Activated naive CD8-positive, alpha-beta T cell treated with anti-CD3 and anti-CD28 coated beads, Interleukin-2, amount 10 ng/mL, durations not matched to agents 7 days and 5 days (primary cell): ENCODE data around the gene ERMAP. TPM values are rescaled to one million over a fixed set of nuclear protein-coding genes. Genes with fewer than 3 reads are reported as not detected.
A peak's percentile ranks its signal among the peaks of the same experiment; 100 is the strongest.

Experiments
- ATAC-seq: fragments of 150-1000 bp; cut with Tn5 transposase; one replicate; pipeline ENCODE4 v1.10.0; 2021; ENCODE audit warnings: low read depth, moderate library complexity
- POLR2A ChIA-PET: fragments of 350-600 bp; sonication (Branson Sonifier 250); formaldehyde crosslinking; loops from one replicate; lab custom pipeline; 2021; ENCODE audit warnings: antibody characterized with exemption; lab: Charles Lee
- DNase-seq: peaks from one replicate; pipeline ENCODE4 v3.0.0; 2021
- H3K27ac Mint-ChIP-seq: one replicate; pipeline ENCODE4 v1.8.0; 2022; ENCODE audit warnings: mild to moderate bottlenecking, mixed read lengths
- H3K27me3 Mint-ChIP-seq: one replicate; pipeline ENCODE4 v1.8.0; 2022; ENCODE audit warnings: mild to moderate bottlenecking, moderate library complexity, mixed read lengths
- H3K36me3 Mint-ChIP-seq: one replicate; pipeline ENCODE4 v1.8.0; 2021; ENCODE audit warnings: mild to moderate bottlenecking, mixed read lengths
- H3K4me1 Mint-ChIP-seq: one replicate; pipeline ENCODE4 v1.8.0; 2021; ENCODE audit warnings: mixed read lengths
- H3K4me3 Mint-ChIP-seq: one replicate; pipeline ENCODE4 v1.8.0; 2022; ENCODE audit warnings: mild to moderate bottlenecking, moderate library complexity, mixed read lengths
- H3K9me3 Mint-ChIP-seq: one replicate; pipeline ENCODE4 v1.8.0; 2021; ENCODE audit warnings: mixed read lengths
- total RNA-seq, 2 experiments: library from RNA; stranded (reverse); gene quantifications; one replicate each; pipeline ENCODE4 v1.2.3, GENCODE V29; 2021

Gene ERMAP, protein sequence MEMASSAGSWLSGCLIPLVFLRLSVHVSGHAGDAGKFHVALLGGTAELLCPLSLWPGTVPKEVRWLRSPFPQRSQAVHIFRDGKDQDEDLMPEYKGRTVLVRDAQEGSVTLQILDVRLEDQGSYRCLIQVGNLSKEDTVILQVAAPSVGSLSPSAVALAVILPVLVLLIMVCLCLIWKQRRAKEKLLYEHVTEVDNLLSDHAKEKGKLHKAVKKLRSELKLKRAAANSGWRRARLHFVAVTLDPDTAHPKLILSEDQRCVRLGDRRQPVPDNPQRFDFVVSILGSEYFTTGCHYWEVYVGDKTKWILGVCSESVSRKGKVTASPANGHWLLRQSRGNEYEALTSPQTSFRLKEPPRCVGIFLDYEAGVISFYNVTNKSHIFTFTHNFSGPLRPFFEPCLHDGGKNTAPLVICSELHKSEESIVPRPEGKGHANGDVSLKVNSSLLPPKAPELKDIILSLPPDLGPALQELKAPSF
- total RNA-seq, result 1 to 10 TPM; 3.9 to 5.0 TPM

GRCh38 chr1:42816585-42817439, at the start of gene ERMAP, which contains the start of gene SVBP:
Gene ERMAP (plus strand): TSS chr1:42817122. CDS start chr1:42830449, 13,327 bp downstream.
Gene SVBP (minus strand): TSS chr1:42817397. CDS start chr1:42816544, 853 bp downstream.
- H3K9me3 Mint-ChIP-seq, result no peaks in the 10 kb centered on the region
- H3K36me3 Mint-ChIP-seq, result peaks cover 7% of the 10 kb centered on the region
- DNase-seq (peak; percentile 99), ATAC-seq (peak; percentile 87)
- peaks cover 20% of the 10 kb centered on the region for H3K4me1 Mint-ChIP-seq
- H3K27me3 Mint-ChIP-seq, result peaks cover 2% of the 10 kb centered on the region
- peak within 1 kb of the TSS; percentile 87 for H3K27ac Mint-ChIP-seq
- POLR2A ChIA-PET, result interaction anchor here (0.9 to 3.8 kb wide), 8 partner anchors 9 to 50 kb away, joined by 3 to 30 read pairs (median 3); partner anchors contain the start of genes C1orf50, P3H1 and ZNF691
- peak within 1 kb of the TSS; percentile 86 for H3K4me3 Mint-ChIP-seq

DNA sequence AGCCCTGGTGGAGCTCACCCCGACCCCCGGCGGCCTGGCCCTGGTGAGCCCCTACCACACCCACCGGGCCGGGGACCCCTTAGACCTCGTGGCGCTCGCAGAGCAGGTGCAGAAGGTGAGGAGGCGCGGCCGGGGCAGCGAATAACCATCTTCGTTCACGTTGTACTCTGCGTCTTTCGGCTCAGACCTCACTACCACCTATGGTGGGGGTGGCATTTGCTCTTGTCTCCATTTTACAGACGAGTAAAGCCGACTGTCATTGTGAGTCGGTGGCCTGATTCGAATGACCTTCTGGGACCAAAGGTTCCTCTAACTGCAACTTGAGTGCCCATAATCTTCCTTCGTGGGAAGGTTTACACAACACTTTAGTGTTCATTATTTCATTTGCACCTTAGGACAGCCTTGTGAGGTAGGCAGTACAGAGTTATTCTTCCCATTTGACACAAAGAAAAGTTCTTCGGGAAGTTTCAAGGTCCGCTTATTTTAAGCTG, 49.4 kb upstream of the ERMAP start:
- DNase-seq (no peak), ATAC-seq (no peak)
- Mint-ChIP-seq H3K4me3 (no peak overlapping the region), H3K27ac (peak overlapping the region; percentile 95), H3K27me3 (no peaks in the 10 kb centered on the region), H3K4me1 (peaks cover 23% of the 10 kb centered on the region), H3K36me3 (peaks cover 17% of the 10 kb centered on the region), H3K9me3 (no peaks in the 10 kb centered on the region)
- POLR2A ChIA-PET, result interaction anchor here (0.7 to 3.7 kb wide), 37 partner anchors 10 to 1788 kb away, joined by 3 to 37 read pairs (median 4); partner anchors contain the start of genes CFAP57, CTPS1, EBNA1BP2 and ERMAP

DNA sequence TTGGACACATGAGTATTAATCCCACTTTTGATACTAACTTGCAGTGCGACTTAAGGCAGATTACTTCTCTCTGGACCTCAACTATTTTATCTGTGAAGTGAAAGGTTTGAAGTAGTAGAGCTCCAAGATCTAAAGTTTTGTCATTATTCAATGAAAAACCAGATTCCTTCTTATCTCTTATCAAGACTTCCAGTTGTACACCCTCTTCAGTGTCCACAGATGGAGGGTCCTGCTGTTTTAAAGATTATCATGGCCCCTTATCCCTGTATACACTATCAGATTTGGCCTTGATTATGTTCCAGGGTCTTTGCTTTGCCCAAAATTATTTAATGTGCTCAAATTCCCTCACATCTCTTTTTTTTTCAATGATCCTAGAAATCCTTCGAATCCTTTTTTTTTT, 48.8 kb upstream of the ERMAP start:
- no peaks in the 10 kb centered on the region for H3K9me3 Mint-ChIP-seq
- no peak overlapping the region for H3K4me3 Mint-ChIP-seq

DNA sequence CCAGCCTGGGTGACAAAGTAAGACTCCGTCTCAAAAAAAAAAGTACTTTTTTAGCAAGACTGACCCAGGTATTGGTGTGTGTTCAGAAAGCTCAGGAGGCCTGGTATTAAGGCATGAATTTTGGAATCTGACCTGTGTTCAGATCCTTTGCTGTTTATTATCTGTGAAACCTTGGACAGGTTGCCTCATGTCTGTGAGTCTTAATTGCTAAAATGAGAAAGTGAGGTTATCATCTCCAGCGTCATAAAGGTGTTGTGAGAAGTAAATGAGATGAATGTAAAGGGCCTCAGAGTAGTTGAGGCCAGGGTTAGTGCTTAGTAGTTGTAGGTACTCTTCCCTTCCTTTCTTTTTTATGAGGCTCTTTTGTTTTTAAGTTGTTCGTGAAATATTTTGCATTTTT, 47.1 kb upstream of the ERMAP start:
- Mint-ChIP-seq H3K36me3 (peaks cover 20% of the 10 kb centered on the region), H3K9me3 (no peaks in the 10 kb centered on the region), H3K4me1 (peaks cover 22% of the 10 kb centered on the region), H3K27me3 (no peaks in the 10 kb centered on the region), H3K4me3 (no peak overlapping the region), H3K27ac (no peak overlapping the region)
- no peak for DNase-seq
- POLR2A ChIA-PET, result interaction anchor here (1.4 kb wide), 1 partner anchor 155 kb away, joined by 3 read pairs; no protein-coding TSS in a partner anchor
- no peak for ATAC-seq

More for the DNA sequence above, 48.8 kb upstream of the ERMAP start:
- DNase-seq, result no peak
- Mint-ChIP-seq H3K27me3 (no peaks in the 10 kb centered on the region), H3K27ac (no peak overlapping the region), H3K36me3 (peaks cover 17% of the 10 kb centered on the region), H3K4me1 (peaks cover 22% of the 10 kb centered on the region)
- ATAC-seq, result no peak
- POLR2A ChIA-PET, result interaction anchor here (1.2 to 3.7 kb wide), 5 partner anchors 10 to 156 kb away, joined by 3 to 37 read pairs (median 34); partner anchors contain the start of genes TMEM269, YBX1 and ZNF691

GRCh38 chr1:42773420-42773819, 43.5 kb upstream of the ERMAP start:
- Mint-ChIP-seq H3K9me3 (no peaks in the 10 kb centered on the region), H3K36me3 (peaks cover 33% of the 10 kb centered on the region), H3K27me3 (no peaks in the 10 kb centered on the region), H3K4me3 (no peak overlapping the region), H3K4me1 (peaks cover 19% of the 10 kb centered on the region), H3K27ac (no peak overlapping the region)
- ATAC-seq (no peak), DNase-seq (no peak)
- POLR2A ChIA-PET, result no interaction called here

DNA sequence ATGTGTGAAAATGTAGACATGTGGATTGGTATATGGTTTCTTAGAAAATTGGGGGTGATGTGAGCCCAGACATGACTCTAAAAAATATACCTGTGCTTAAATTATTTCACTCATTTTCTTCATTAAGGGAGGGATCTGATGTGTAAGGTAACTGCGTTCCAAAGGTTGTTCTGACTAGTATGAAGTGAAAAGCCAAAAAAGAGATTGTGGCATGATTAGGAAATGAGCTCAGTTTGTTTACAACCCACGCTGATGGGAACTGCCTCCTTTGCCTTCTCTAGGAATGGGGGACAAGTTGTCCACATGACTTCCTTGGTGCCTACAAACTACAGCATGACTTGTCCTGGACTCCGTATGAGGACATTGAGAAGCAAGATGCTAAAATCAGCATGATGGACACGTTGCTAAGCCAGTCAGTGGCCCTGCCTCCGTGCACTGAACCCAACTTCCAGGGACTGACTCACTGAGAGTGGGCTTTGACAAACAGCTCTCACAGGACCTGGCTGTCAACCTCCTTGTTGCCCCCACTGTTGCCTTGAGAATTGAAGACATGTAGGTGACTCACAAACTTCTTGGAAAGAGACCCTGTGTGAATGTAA, 41.9 kb upstream of the ERMAP start:
- peaks cover 27% of the 10 kb centered on the region for H3K36me3 Mint-ChIP-seq

GRCh38 chr1:42776502-42776901, 40.4 kb upstream of the ERMAP start:
- no peak for ATAC-seq
- POLR2A ChIA-PET, result interaction anchor here (0.6 to 5.2 kb wide), 2 partner anchors 9 to 572 kb away, joined by 3 to 37 read pairs; partner anchors contain the start of genes C1orf50 and P3H1
- H3K27ac Mint-ChIP-seq, result no peak overlapping the region
- peaks cover 28% of the 10 kb centered on the region for H3K36me3 Mint-ChIP-seq
- H3K9me3 Mint-ChIP-seq, result no peaks in the 10 kb centered on the region
- no peak for DNase-seq
- H3K4me3 Mint-ChIP-seq, result no peak overlapping the region
- peaks cover 20% of the 10 kb centered on the region for H3K4me1 Mint-ChIP-seq
- no peaks in the 10 kb centered on the region for H3K27me3 Mint-ChIP-seq

More for the DNA sequence above, 41.9 kb upstream of the ERMAP start:
- no peak overlapping the region for H3K4me3 Mint-ChIP-seq
- H3K9me3 Mint-ChIP-seq, result no peaks in the 10 kb centered on the region
- H3K4me1 Mint-ChIP-seq, result peaks cover 25% of the 10 kb centered on the region
- H3K27ac Mint-ChIP-seq, result no peak overlapping the region
- no peaks in the 10 kb centered on the region for H3K27me3 Mint-ChIP-seq
- DNase-seq, result no peak
- POLR2A ChIA-PET, result no interaction called here
- no peak for ATAC-seq

GRCh38 chr1:42777852-42778251, 39.1 kb upstream of the ERMAP start:
- Mint-ChIP-seq H3K4me3 (no peak overlapping the region), H3K4me1 (peaks cover 16% of the 10 kb centered on the region), H3K9me3 (no peaks in the 10 kb centered on the region), H3K27me3 (no peaks in the 10 kb centered on the region), H3K36me3 (peaks cover 29% of the 10 kb centered on the region), H3K27ac (no peak overlapping the region)
- DNase-seq (no peak), ATAC-seq (no peak)
- POLR2A ChIA-PET, result interaction anchor here (0.7 to 5.2 kb wide), 2 partner anchors 11 to 179 kb away, joined by 3 to 37 read pairs; partner anchors contain the start of genes C1orf50 and P3H1

DNA sequence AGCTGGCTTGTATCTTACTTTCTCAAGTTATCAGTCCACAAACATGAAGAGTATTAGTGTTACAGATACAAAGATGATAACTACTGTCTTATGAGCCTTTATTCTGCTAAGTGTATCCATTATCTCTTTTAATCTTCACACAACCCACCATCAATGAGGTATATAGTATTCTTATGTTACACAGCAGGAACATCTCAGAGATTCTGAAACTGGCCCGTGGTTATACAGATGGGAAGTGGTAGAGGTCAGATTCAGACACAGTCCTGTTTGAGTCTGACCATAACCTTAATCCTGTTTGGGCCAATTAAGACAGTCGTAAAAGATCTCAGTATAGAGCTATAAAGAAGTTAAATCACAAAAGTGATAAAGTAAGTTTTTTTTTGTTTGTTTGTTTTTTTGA, 37.2 kb upstream of the ERMAP start:
- ATAC-seq, result no peak
- Mint-ChIP-seq H3K4me1 (peaks cover 15% of the 10 kb centered on the region), H3K27me3 (no peaks in the 10 kb centered on the region), H3K9me3 (no peaks in the 10 kb centered on the region), H3K27ac (peak overlapping the region; percentile 0), H3K4me3 (no peak overlapping the region), H3K36me3 (peaks cover 27% of the 10 kb centered on the region)
- POLR2A ChIA-PET, result interaction anchor here (5.2 kb wide), 1 partner anchor 12 kb away, joined by 37 read pairs; the partner anchor contains the start of genes C1orf50 and P3H1
- DNase-seq, result no peak

DNA sequence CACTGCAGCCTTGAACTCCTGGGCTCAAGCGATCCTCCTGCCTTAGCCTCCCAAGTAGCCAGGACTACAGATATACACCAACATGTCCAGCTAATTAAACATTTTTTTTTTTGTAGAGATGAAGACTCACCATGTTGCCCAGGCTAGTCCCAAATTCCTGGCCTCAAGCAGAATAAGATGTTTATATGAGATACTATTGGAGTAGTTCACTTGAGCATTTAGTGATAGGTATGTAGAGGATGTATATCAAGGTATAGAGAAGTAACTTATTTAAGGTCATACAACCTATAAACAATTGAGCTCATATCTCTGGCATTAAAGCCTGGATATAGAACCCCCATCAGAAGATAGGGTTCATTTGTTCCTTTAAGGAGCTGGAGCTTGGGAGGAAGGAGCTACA, 36.7 kb upstream of the ERMAP start:
- ATAC-seq, result no peak
- Mint-ChIP-seq H3K27ac (no peak overlapping the region), H3K36me3 (peaks cover 24% of the 10 kb centered on the region)

GRCh38 chr1:42783092-42783491, 33.8 kb upstream of the ERMAP start:
- H3K4me1 Mint-ChIP-seq, result peaks cover 22% of the 10 kb centered on the region
- H3K27me3 Mint-ChIP-seq, result no peaks in the 10 kb centered on the region
- H3K4me3 Mint-ChIP-seq, result no peak overlapping the region
- ATAC-seq (no peak), DNase-seq (no peak)
- peaks cover 14% of the 10 kb centered on the region for H3K36me3 Mint-ChIP-seq
- no peaks in the 10 kb centered on the region for H3K9me3 Mint-ChIP-seq
- H3K27ac Mint-ChIP-seq, result no peak overlapping the region
- POLR2A ChIA-PET, result interaction anchor here (0.7 to 2.0 kb wide), 3 partner anchors 16 to 327 kb away, joined by 3 to 12 read pairs (median 4); partner anchors contain the start of genes C1orf50, P3H1, SVBP and ZMYND12

More for the DNA sequence above, 36.7 kb upstream of the ERMAP start:
- POLR2A ChIA-PET, result interaction anchor here (5.2 kb wide), 1 partner anchor 13 kb away, joined by 37 read pairs; the partner anchor contains the start of genes C1orf50 and P3H1
- Mint-ChIP-seq H3K4me3 (no peak overlapping the region), H3K9me3 (no peaks in the 10 kb centered on the region), H3K27me3 (no peaks in the 10 kb centered on the region), H3K4me1 (peaks cover 15% of the 10 kb centered on the region)
- DNase-seq, result no peak

GRCh38 chr1:42784547-42784945, 32.4 kb upstream of the ERMAP start:
- H3K27ac Mint-ChIP-seq, result peak overlapping the region; percentile 57
- POLR2A ChIA-PET, result interaction anchor here (0.6 to 1.9 kb wide), 4 partner anchors 16 to 123 kb away, joined by 3 to 11 read pairs (median 4); partner anchors contain the start of genes C1orf50 and P3H1
- H3K27me3 Mint-ChIP-seq, result no peaks in the 10 kb centered on the region
- peak overlapping the region; percentile 29 for H3K4me3 Mint-ChIP-seq
- DNase-seq, result no peak
- peaks cover 11% of the 10 kb centered on the region for H3K36me3 Mint-ChIP-seq
- ATAC-seq, result no peak
- peaks cover 13% of the 10 kb centered on the region for H3K4me1 Mint-ChIP-seq
- H3K9me3 Mint-ChIP-seq, result no peaks in the 10 kb centered on the region
